CD4-positive, CD25-positive, alpha-beta regulatory T cell (primary cell): ENCODE measurements around the gene UBE2V1. TPM values are rescaled to one million over a fixed set of nuclear protein-coding genes. Genes with fewer than 3 reads are reported as not detected.

Experiments
- ATAC-seq, 2 donors: fragments of 150-1000 bp; cut with Tn5 transposase; one replicate each; pipeline ENCODE4 v1.10.0; 2021; ENCODE audit warnings: low read depth in 2 of 2, moderate number of reproducible peaks in 2 of 2, moderate library complexity in 1 of 2
- DNase-seq, 3 donors: peaks; one replicate each; pipeline versions ENCODE4 v3.0.0 to v3.0.0-alpha.2; 2012 to 2022; ENCODE audit warnings: mixed read lengths in 1 of 3
- H3K27ac ChIP-seq: one replicate; pipeline ENCODE4 v1.7.0; 2013; ENCODE audit warnings: mild to moderate bottlenecking, low read length; ENCODE audit not compliant: insufficient read depth, poor library complexity, severe bottlenecking
- H3K27me3 ChIP-seq: one replicate; pipeline ENCODE4 v1.7.0; 2013; ENCODE audit warnings: low read length; ENCODE audit not compliant: control insufficient read depth, insufficient read depth
- H3K36me3 ChIP-seq: one replicate; pipeline ENCODE4 v1.7.0; 2013; ENCODE audit warnings: mild to moderate bottlenecking, low read length, moderate library complexity; ENCODE audit not compliant: control insufficient read depth, insufficient read depth
- H3K4me1 ChIP-seq: 2 replicates; pipeline ENCODE4 v1.7.0; 2013; ENCODE audit warnings: mild to moderate bottlenecking, low read length; ENCODE audit not compliant: insufficient read depth, control insufficient read depth, poor library complexity, severe bottlenecking
- H3K4me3 ChIP-seq: one replicate; pipeline ENCODE4 v1.7.0; 2013; ENCODE audit warnings: low read depth, mild to moderate bottlenecking, low read length, moderate library complexity
- H3K9me3 ChIP-seq, 2 experiments: 1 replicate in 1 of 2; 2 replicates in 1 of 2; pipeline ENCODE4 v1.7.0; 2013; ENCODE audit warnings: low read length in 2 of 2, mild to moderate bottlenecking in 1 of 2, moderate library complexity in 1 of 2; ENCODE audit not compliant: control insufficient read depth in 2 of 2
- H3K27ac Mint-ChIP-seq, 3 donors: one replicate each; pipeline ENCODE4 v1.8.0; 2020 to 2022; ENCODE audit warnings: mild to moderate bottlenecking in 3 of 3, mixed read lengths in 3 of 3, moderate library complexity in 2 of 3
- H3K27me3 Mint-ChIP-seq: one replicate; pipeline ENCODE4 v1.8.0; 2022; ENCODE audit warnings: mild to moderate bottlenecking, mixed read lengths
- H3K36me3 Mint-ChIP-seq: one replicate; pipeline ENCODE4 v1.8.0; 2020; ENCODE audit warnings: mixed read lengths
- H3K4me1 Mint-ChIP-seq, 4 donors: one replicate each; pipeline ENCODE4 v1.8.0; 2020 to 2022; ENCODE audit warnings: mixed read lengths in 4 of 4, mild to moderate bottlenecking in 1 of 4
- H3K4me3 Mint-ChIP-seq, 4 donors: one replicate each; pipeline ENCODE4 v1.8.0; 2020 to 2022; ENCODE audit warnings: mild to moderate bottlenecking in 4 of 4, mixed read lengths in 4 of 4, moderate library complexity in 3 of 4
- H3K9me3 Mint-ChIP-seq, 7 donors: one replicate each; pipeline ENCODE4 v1.8.0; 2020 to 2022; ENCODE audit warnings: mixed read lengths in 7 of 7, mild to moderate bottlenecking in 3 of 7, moderate library complexity in 2 of 7
- polyA plus RNA-seq, 4 donors: library from polyadenylated mRNA; unstranded; fragments of 300-500 nt; fragmentation: Illumina TruSeq; gene quantifications; one replicate each; pipeline ENCODE4 v1.2.3, GENCODE V29; 2021
- total RNA-seq: library from RNA; stranded (reverse); gene quantifications from one replicate; pipeline ENCODE4 v1.2.3, GENCODE V29; 2022

The UBE2V1 gene
- total and polyA plus RNA-seq, 5 donors from 2014 or later = 115 to 130 (median 124) TPM

DNA sequence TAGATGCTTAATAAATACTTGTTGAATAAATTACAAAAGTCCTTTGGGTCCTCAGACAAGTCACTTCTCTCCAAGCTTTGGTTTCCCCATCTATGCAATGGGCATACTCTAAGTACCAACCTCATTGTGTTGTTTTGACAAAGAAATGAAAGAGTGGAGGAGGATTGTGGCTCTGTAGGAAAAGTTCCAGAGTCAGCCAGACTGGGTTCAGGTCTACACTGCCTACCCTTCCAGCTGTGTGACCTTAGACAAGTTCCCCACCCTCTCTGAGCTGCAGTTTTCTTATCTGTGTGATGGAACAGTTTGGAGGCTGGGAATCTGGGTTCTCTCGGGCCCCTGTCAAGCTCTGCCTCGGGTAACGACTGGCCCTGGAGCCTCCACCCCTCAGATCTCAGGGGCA is 76.2 kb downstream of the UBE2V1 start:
- Mint-ChIP-seq H3K27me3 (no peaks in the 10 kb centered on the region), H3K36me3 (no peaks in the 10 kb centered on the region), H3K4me1 (peaks cover 0 to 3% (median 0%) of the 10 kb centered on the region in 4 donors), H3K4me3 (no peak overlapping the region), H3K9me3 (peaks cover 0 to 2% (median 0%) of the 10 kb centered on the region in 7 donors), H3K27ac (no peak overlapping the region)
- Histone ChIP-seq H3K36me3 (no peaks in the 10 kb centered on the region), H3K4me3 (no peak overlapping the region), H3K27ac (no peak overlapping the region), H3K4me1 (no peaks in the 10 kb centered on the region), H3K27me3 (no peaks in the 10 kb centered on the region), H3K9me3 (no peaks in the 10 kb centered on the region)
- ATAC-seq (no peak), DNase-seq (no peak)

DNA sequence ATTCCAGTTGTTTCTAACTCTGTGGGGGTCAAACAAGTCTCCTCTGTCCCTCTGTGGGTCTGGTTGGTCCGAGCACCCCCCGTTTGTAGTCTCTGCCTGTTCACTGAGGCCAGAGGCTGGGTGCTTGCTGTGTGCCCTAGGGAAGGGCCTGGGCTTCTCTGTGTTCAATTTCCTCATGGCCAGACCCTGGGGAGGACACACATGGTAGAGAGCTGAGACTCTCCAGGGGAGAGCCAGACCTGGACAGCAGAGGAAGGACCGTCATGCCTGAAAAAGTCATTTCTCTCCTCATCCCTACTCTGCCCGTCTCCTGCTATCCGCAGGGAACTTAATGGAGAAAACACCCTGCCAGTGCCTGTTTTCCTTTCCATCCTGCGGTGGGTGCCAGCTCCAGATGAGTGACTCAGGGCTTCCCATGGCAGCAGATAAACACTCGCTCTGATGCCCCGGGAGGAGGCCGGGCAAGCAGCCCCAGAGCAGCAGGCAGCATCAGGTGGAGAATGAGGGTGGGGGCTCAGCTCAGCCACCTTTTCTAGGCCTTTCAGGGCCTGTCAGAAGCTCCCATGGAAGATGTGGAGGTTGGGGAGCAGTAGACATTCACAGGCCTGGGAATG is 78.3 kb downstream of the UBE2V1 start:
- Mint-ChIP-seq H3K9me3 (peaks cover 0 to 2% (median 0%) of the 10 kb centered on the region in 7 donors), H3K27me3 (peaks cover 4% of the 10 kb centered on the region), H3K36me3 (no peaks in the 10 kb centered on the region), H3K4me3 (no peak overlapping the region), H3K27ac (no peak overlapping the region), H3K4me1 (no peaks in the 10 kb centered on the region)
- Histone ChIP-seq H3K27me3 (no peaks in the 10 kb centered on the region), H3K36me3 (no peaks in the 10 kb centered on the region), H3K4me3 (no peak overlapping the region), H3K4me1 (no peaks in the 10 kb centered on the region), H3K27ac (no peak overlapping the region), H3K9me3 (no peaks in the 10 kb centered on the region)
- no peak for ATAC-seq
- DNase-seq = no peak

DNA sequence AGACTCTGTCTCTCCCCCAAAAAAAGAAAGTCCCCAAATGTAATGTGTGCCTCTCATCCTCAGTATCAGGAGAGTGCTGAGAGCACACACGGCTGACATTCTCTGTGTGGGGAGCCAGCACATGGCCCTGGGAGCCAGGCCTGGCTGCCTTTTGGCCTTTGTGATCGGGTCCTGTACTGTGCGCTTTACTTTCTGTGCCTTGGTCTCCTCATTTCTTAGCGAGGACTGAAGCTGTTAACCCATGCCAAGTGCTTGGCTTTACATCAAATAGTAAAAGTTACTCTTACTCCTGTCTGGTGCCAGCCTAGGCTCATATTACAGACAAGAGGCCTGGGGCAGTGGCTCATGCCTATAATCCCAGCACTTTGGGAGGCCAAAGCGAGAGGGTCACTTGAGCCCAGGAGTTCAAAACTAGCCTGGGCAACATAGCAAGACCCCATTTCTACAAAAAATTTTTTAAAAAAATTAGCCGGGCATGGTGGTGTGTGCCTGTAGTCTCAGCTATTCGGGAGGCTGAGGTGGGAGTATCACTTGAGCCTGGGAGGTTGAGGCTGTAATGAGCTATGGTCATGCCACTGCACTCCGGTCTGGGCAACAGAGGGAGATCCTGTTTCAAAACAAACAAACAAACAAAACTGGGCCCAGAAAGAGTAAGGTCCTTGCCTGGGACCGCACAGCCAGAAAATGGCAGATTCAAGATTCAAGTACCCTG is 79.8 kb downstream of the UBE2V1 start:
- Mint-ChIP-seq H3K4me3 (no peak overlapping the region), H3K9me3 (peaks cover 0 to 2% (median 0%) of the 10 kb centered on the region in 7 donors), H3K4me1 (no peaks in the 10 kb centered on the region), H3K27ac (no peak overlapping the region), H3K27me3 (peaks cover 4% of the 10 kb centered on the region), H3K36me3 (no peaks in the 10 kb centered on the region)
- no peaks in the 10 kb centered on the region for H3K4me1 ChIP-seq
- no peaks in the 10 kb centered on the region for H3K36me3 ChIP-seq
- H3K9me3 ChIP-seq = no peaks in the 10 kb centered on the region
- H3K4me3 ChIP-seq = no peak overlapping the region
- no peak overlapping the region for H3K27ac ChIP-seq
- no peak for DNase-seq
- ATAC-seq = no peak
- H3K27me3 ChIP-seq = no peaks in the 10 kb centered on the region

Other genes starting within 250 kb of the UBE2V1 start
- 19.1 TPM for gene SPATA2, start 197.6 kb downstream of the UBE2V1 start, total RNA-seq
- gene SPATA2, start 197.6 kb downstream of the UBE2V1 start, polyA plus RNA-seq = 1 to 10 TPM; 2.1 to 3.4 (median 2.9) TPM
- 132 TPM for gene RNF114, start 176.8 kb downstream of the UBE2V1 start, total RNA-seq
- gene RNF114, start 176.8 kb downstream of the UBE2V1 start, polyA plus RNA-seq = 100 to 1,000 TPM; 134 to 147 (median 146) TPM
- 1.4 TPM for gene SNAI1, start 130.2 kb downstream of the UBE2V1 start, total RNA-seq
- gene SNAI1, start 130.2 kb downstream of the UBE2V1 start, polyA plus RNA-seq = under 1 TPM in 1 of 4 donors, not detected in 3; 0.34 TPM
- gene PEDS1, start 40.6 kb upstream of the UBE2V1 start, total RNA-seq = 26.4 TPM
- 10 to 100 TPM; 16.8 to 18.3 (median 17.8) TPM for gene PEDS1, start 40.6 kb upstream of the UBE2V1 start, polyA plus RNA-seq
- gene CEBPB, start 77.7 kb upstream of the UBE2V1 start, total RNA-seq = 17.3 TPM
- gene CEBPB, start 77.7 kb upstream of the UBE2V1 start, polyA plus RNA-seq = 10 to 100 TPM; 12.3 to 12.9 (median 12.6) TPM